Natural killer cell (primary cell): ENCODE measurements around the gene DOCK4. TPM values are rescaled to one million over a fixed set of nuclear protein-coding genes. Genes with fewer than 3 reads are reported as not detected.

Source experiments
- ATAC-seq, 3 donors: fragments of 150-1000 bp in 2 of 3; fragments of 200-7000 bp in 1 of 3; cut with Tn5 transposase; 1 replicate in 1 of 3; 2 replicates in 2 of 3; pipeline ENCODE4 v1.10.0; 2021; ENCODE audit warnings: mild to moderate bottlenecking in 2 of 3, moderate library complexity in 2 of 3
- DNase-seq, 2 donors: peaks; one replicate each; pipeline versions ENCODE4 v3.0.0 to v3.0.0-alpha.2; 2013 to 2021; ENCODE audit warnings: mixed read lengths in 1 of 2
- H3K27ac ChIP-seq: one replicate; pipeline ENCODE4 v1.5.1; 2013; ENCODE audit warnings: mild to moderate bottlenecking, low read length
- H3K27me3 ChIP-seq: one replicate; pipeline ENCODE4 v1.6.1; 2013; ENCODE audit warnings: low read length; ENCODE audit not compliant: control insufficient read depth, insufficient read depth
- H3K36me3 ChIP-seq: one replicate; pipeline ENCODE4 v1.6.1; 2013; ENCODE audit warnings: low read length; ENCODE audit not compliant: control insufficient read depth, insufficient read depth
- H3K4me1 ChIP-seq: one replicate; pipeline ENCODE4 v1.6.1; 2013; ENCODE audit warnings: low read length; ENCODE audit not compliant: control insufficient read depth, insufficient read depth
- H3K4me3 ChIP-seq: one replicate; pipeline ENCODE4 v1.5.1; 2013; ENCODE audit warnings: low read length
- H3K9me3 ChIP-seq: one replicate; pipeline ENCODE4 v1.6.1; 2013; ENCODE audit warnings: low read length; ENCODE audit not compliant: control insufficient read depth, insufficient read depth
- H3K27ac Mint-ChIP-seq, 2 donors: one replicate each; pipeline ENCODE4 v1.8.0; 2022; ENCODE audit warnings: mild to moderate bottlenecking in 2 of 2, mixed read lengths in 2 of 2, moderate library complexity in 1 of 2
- H3K27me3 Mint-ChIP-seq, 2 donors: one replicate each; pipeline ENCODE4 v1.8.0; 2022; ENCODE audit warnings: low read depth in 2 of 2, mixed read lengths in 2 of 2
- H3K36me3 Mint-ChIP-seq: one replicate; pipeline ENCODE4 v1.8.0; 2022; ENCODE audit warnings: mixed read lengths
- H3K4me1 Mint-ChIP-seq, 2 donors: one replicate each; pipeline ENCODE4 v1.8.0; 2022; ENCODE audit warnings: mixed read lengths in 2 of 2
- H3K4me3 Mint-ChIP-seq: one replicate; pipeline ENCODE4 v1.8.0; 2022; ENCODE audit warnings: mild to moderate bottlenecking, moderate library complexity, mixed read lengths
- H3K9me3 Mint-ChIP-seq, 2 donors: one replicate each; pipeline ENCODE4 v1.8.0; 2022; ENCODE audit warnings: mixed read lengths in 2 of 2
- CTCF ChIP-seq: fragments of 200-600 bp; IDR thresholded peaks from one replicate; pipeline ENCODE4 v1.8.0; 2022; ENCODE audit warnings: antibody characterized with exemption
- WGBS: methylation state at CpG from one replicate; pipeline ENCODE4 v1.1.7; 2013; ENCODE audit warnings: missing lambda C conversion rate; ENCODE audit not compliant: insufficient coverage; 5-methylcytosine and 5-hydroxymethylcytosine counted together
- intact Hi-C: fragments of 100-400 bp; cut with micrococcal nuclease; formaldehyde crosslinking; loops from one replicate; pipeline ENCODE4 v1.14.2; 2022
- total RNA-seq, 4 donors: library from RNA; stranded (reverse); fragments of 120-200 nt in 1 of 4; gene quantifications; one replicate each; pipeline versions ENCODE4 v1.2.3 to v1.2.4, GENCODE V29; 2013 to 2022

The DOCK4 gene
- total RNA-seq, 3 donors from 2014 or later (not counting 1 experiment from before 2014, with no cell fraction given): 0.61 to 2.4 (median 0.89) TPM

- Histone ChIP-seq H3K4me1 (no peaks in the 10 kb centered on the region), H3K36me3 (no peaks in the 10 kb centered on the region), H3K27ac (no peak overlapping the region), H3K9me3 (no peaks in the 10 kb centered on the region), H3K4me3 (no peak overlapping the region), H3K27me3 (no peaks in the 10 kb centered on the region)
- no peak overlapping the region for H3K27ac Mint-ChIP-seq
- H3K4me1 Mint-ChIP-seq: no peaks in the 10 kb centered on the region
- H3K9me3 Mint-ChIP-seq: no peaks in the 10 kb centered on the region
- no peak overlapping the region for H3K4me3 Mint-ChIP-seq
- no peak for TF ChIP-seq CTCF
- WGBS: 100% methylated on average over 1 of the region's 2 CpGs
- intact Hi-C loops: loop anchor here (5.0 kb wide), 1 partner anchor 673 kb away; no protein-coding TSS in a partner anchor
- H3K27me3 Mint-ChIP-seq: no peaks in the 10 kb centered on the region
- no peak for ATAC-seq
- no peak for DNase-seq
- H3K36me3 Mint-ChIP-seq: no peaks in the 10 kb centered on the region
These were observed 461.6 kb downstream of the DOCK4 start for GRCh38 chr7:111744501-111745155.

GRCh38 chr7:111743244-111743847 is 462.9 kb downstream of the DOCK4 start:
- Mint-ChIP-seq H3K9me3 (no peaks in the 10 kb centered on the region), H3K4me3 (no peak overlapping the region), H3K36me3 (no peaks in the 10 kb centered on the region), H3K27ac (no peak overlapping the region), H3K4me1 (no peaks in the 10 kb centered on the region), H3K27me3 (no peaks in the 10 kb centered on the region)
- 74% methylated on average over 6 of the region's 7 CpGs for WGBS
- Histone ChIP-seq H3K4me3 (no peak overlapping the region), H3K4me1 (no peaks in the 10 kb centered on the region), H3K27me3 (no peaks in the 10 kb centered on the region), H3K36me3 (no peaks in the 10 kb centered on the region), H3K9me3 (no peaks in the 10 kb centered on the region), H3K27ac (no peak overlapping the region)
- DNase-seq: no peak
- TF ChIP-seq CTCF: no peak
- intact Hi-C loops: loop anchor here (2.0 to 5.0 kb wide), 2 partner anchors 674 to 1677 kb away; no protein-coding TSS in a partner anchor
- ATAC-seq: no peak

GRCh38 chr7:111741811-111742240 is 464.4 kb downstream of the DOCK4 start:
- intact Hi-C loops: loop anchor here (1.0 to 5.0 kb wide), 3 partner anchors 675 to 1679 kb away; no protein-coding TSS in a partner anchor
- Mint-ChIP-seq H3K27ac (no peak overlapping the region), H3K27me3 (no peaks in the 10 kb centered on the region), H3K4me1 (no peaks in the 10 kb centered on the region), H3K9me3 (no peaks in the 10 kb centered on the region), H3K4me3 (no peak overlapping the region), H3K36me3 (no peaks in the 10 kb centered on the region)
- no peaks in the 10 kb centered on the region for H3K27me3 ChIP-seq
- H3K4me1 ChIP-seq: no peaks in the 10 kb centered on the region
- peak in 2 of 3 donors; percentile 42 to 72 for ATAC-seq
- no peaks in the 10 kb centered on the region for H3K36me3 ChIP-seq
- peak in 1 of 2 donors; percentile 72 for DNase-seq
- no peak overlapping the region for H3K27ac ChIP-seq
- peak; percentile 38 for TF ChIP-seq CTCF
- no peak overlapping the region for H3K4me3 ChIP-seq
- H3K9me3 ChIP-seq: no peaks in the 10 kb centered on the region
- WGBS: 45% methylated on average over 8 of the region's 8 CpGs
